HEK293T (cell line): ENCODE measurements around the gene DLG2.

Source experiments
- FOXA1 ChIP-seq: fragments of 450-650 bp; IDR thresholded peaks from 2 replicates; pipeline ENCODE4 v1.6.1; 2016; ENCODE audit warnings: mild to moderate bottlenecking
- SP1 ChIP-seq: fragments of 450-650 bp; IDR thresholded peaks from 2 replicates; pipeline ENCODE4 v1.6.1; 2017

- TF ChIP-seq FOXA1 (no peak), SP1 (no peak)
Observed at GRCh38 chr11:83472806-83473205, 2154.3 kb downstream of the DLG2 start.
